Right cardiac atrium (tissue), 5 donors: Measurements from ENCODE around the gene SLC35A2. TPM values are rescaled to one million over a fixed set of nuclear protein-coding genes. Genes with fewer than 3 reads are reported as not detected.

Experiments
- ATAC-seq, 2 donors: fragments of 200-7000 bp; cut with Tn5 transposase; one replicate each; pipeline versions ENCODE4 v1.8.0 to v1.9.1; 2020; ENCODE audit warnings: moderate library complexity in 2 of 2, mild to moderate bottlenecking in 1 of 2
- DNase-seq, 3 donors: peaks; one replicate each; pipeline ENCODE4 v3.0.0-alpha.2; 2020
- H3K27ac ChIP-seq: one replicate; pipeline ENCODE4 v1.5.1; 2013; ENCODE audit warnings: mild to moderate bottlenecking, low read length, control low read depth, moderate library complexity
- H3K27me3 ChIP-seq: one replicate; pipeline ENCODE4 v1.6.1; 2013; ENCODE audit not compliant: control insufficient read depth, insufficient read depth
- H3K4me1 ChIP-seq: one replicate; pipeline ENCODE4 v1.6.1; 2013; ENCODE audit warnings: low read length; ENCODE audit not compliant: control insufficient read depth, insufficient read depth
- H3K4me3 ChIP-seq: one replicate; pipeline ENCODE4 v1.5.1; 2013; ENCODE audit warnings: low read length, control low read depth
- H3K9me3 ChIP-seq: one replicate; pipeline ENCODE4 v1.6.1; 2013; ENCODE audit warnings: low read length; ENCODE audit not compliant: control insufficient read depth
- WGBS: extraction: QIAGEN DNeasy Blood & Tissue Kit; methylation state at CpG from one replicate; pipeline ENCODE4 v1.1.7; 2013; 5-methylcytosine and 5-hydroxymethylcytosine counted together
- intact Hi-C, 4 donors: fragments of 100-400 bp; cut with DNase I; formaldehyde crosslinking; loops; one replicate each; pipeline versions ENCODE4 v1.11.0 to v1.14.0; 2022 to 2023
- long read RNA-seq, 4 donors: library from polyadenylated mRNA; unstranded; transcript quantifications; one replicate each; pipeline ENCODE4 v2.0.0, GENCODE V29; 2020 to 2021
- polyA plus RNA-seq: library from polyadenylated mRNA; stranded (reverse); fragments of 200-250 nt; gene quantifications from one replicate; pipeline ENCODE4 v1.2.3, GENCODE V29; 2013
- total RNA-seq, 4 donors: library from RNA; stranded (reverse); fragmentation: NEBNext Ultra II Directional; extraction: Animal tissue kit (Norgen Biotek cat#: 25700); gene quantifications; one replicate each; pipeline ENCODE4 v1.2.1, GENCODE V29; 2021
- donor health status: healthy with polysubstance abuse.
- donor health status: DM: no; HTN: yes; CAD: no.
- donor health status: DM: no; HTN: no; CAD: no.
- donor health status: DM: no; HTN: yes; CAD: no; lungs with severe emphysema.
- donor health status: DM: yes; HTN: yes; CAD: no.

Gene SLC35A2
- 10 to 100 TPM in 3 of 4 donors, 1 to 10 TPM in 1; 9.9 to 16.7 (median 13.2) TPM for total RNA-seq
- 10.4 TPM for polyA plus RNA-seq
- long read RNA-seq, donor 1, transcript SLC35A2-204 (4 exons, 3,047 nt) = major isoform, 8 of 21 reads
- long read RNA-seq, donor 1, partial matches to known transcripts = 2 of 21 reads
- long read RNA-seq, donor 1, other reads (novel, unspliced or antisense) = 3 of 21 reads
- long read RNA-seq, donor 2, partial matches to known transcripts = 2 of 8 reads
- long read RNA-seq, donor 2, other reads (novel, unspliced or antisense) = 0 of 8 reads
- long read RNA-seq, donor 3, transcript SLC35A2-204 (4 exons, 3,047 nt) = major isoform, 13 of 63 reads
- long read RNA-seq, donor 3, transcript SLC35A2-207 (4 exons, 1,739 nt) = minor isoform, 6 of 63 reads
- long read RNA-seq, donor 3, transcript SLC35A2-201 (5 exons, 1,672 nt) = minor isoform, 7 of 63 reads
- long read RNA-seq, donor 3, partial matches to known transcripts = 27 of 63 reads
- long read RNA-seq, donor 3, other reads (novel, unspliced or antisense) = 6 of 63 reads
- long read RNA-seq, donor 4, partial matches to known transcripts = 2 of 8 reads
- long read RNA-seq, donor 4, other reads (novel, unspliced or antisense) = 0 of 8 reads

GRCh38 chrX:48911412-48912182, at the start of gene SLC35A2:
Gene SLC35A2, minus strand, starts transcription at chrX:48911646. Its CDS starts 10 bp downstream, at chrX:48911636.
- under 1% methylated on average over 60 of the region's 60 CpGs for WGBS
- peak within 1 kb of the TSS; percentile 73 for H3K27ac ChIP-seq

DNA sequence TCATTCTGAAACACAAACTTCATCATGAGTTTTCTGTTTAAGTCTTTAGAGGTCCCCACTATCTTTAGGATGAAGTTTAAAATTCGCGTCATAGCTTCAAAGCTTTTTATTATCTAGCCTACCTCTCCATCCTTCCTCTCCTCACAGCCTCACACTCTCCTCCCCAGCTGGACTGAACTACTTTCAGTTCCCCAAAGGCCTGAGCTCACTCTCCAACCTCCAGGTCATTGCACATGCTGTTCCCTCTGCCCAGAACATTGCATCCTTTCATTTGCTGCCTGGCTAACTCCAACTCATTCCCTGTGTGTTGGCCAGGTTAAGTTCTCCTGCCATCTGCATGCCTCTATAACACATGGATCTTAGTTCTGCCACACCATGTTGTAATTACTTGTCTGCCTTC, 48.8 kb upstream of the SLC35A2 start:
- DNase-seq (no peak), ATAC-seq (no peak)
- Histone ChIP-seq H3K4me1 (peaks cover 3% of the 10 kb centered on the region), H3K4me3 (no peak overlapping the region), H3K27ac (no peak overlapping the region), H3K27me3 (no peaks in the 10 kb centered on the region), H3K9me3 (no peaks in the 10 kb centered on the region)
- 85% methylated on average over 2 of the region's 2 CpGs for WGBS
- intact Hi-C loops = no loop called here

More at GRCh38 chrX:48911412-48912182, at the start of gene SLC35A2:
- H3K4me3 ChIP-seq = peak within 1 kb of the TSS; percentile 84
- no peaks in the 10 kb centered on the region for H3K9me3 ChIP-seq
- DNase-seq (peak; percentile 81 to 92 (median 88)), ATAC-seq (peak; percentile 88 to 90)
- intact Hi-C loops = no loop called here
- no peaks in the 10 kb centered on the region for H3K4me1 ChIP-seq
- H3K27me3 ChIP-seq = no peaks in the 10 kb centered on the region

DNA sequence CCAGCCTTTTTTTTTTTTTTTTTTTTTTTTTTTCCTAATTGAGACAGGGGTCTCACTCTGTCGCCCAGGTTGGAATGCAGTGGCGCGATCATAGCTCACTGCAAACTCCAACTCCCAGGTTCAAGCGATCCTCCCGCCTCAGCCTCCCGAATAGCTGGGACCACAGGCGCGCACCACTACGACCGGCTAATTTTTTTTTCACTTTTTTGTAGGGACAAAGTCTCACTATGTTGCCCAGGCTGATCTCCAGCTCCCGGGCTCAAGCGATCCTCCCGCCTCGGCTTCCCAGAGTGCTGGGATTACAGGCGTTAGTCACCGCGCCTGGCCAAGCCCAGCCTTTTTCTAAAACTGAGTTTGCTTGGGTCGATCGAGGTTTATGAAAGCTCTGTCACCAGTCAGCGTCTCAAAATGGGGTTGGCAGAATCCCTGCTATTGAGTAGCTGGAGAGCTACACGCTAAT, 47.2 kb upstream of the SLC35A2 start:
- intact Hi-C loops = no loop called here
- no peaks in the 10 kb centered on the region for H3K9me3 ChIP-seq
- WGBS = under 1% methylated on average over 21 of the region's 21 CpGs
- no peaks in the 10 kb centered on the region for H3K27me3 ChIP-seq
- H3K4me3 ChIP-seq = peak overlapping the region; percentile 55
- peaks cover 8% of the 10 kb centered on the region for H3K4me1 ChIP-seq
- ATAC-seq = peak; percentile 1 to 2
- H3K27ac ChIP-seq = peak overlapping the region; percentile 99
- DNase-seq = peak; percentile 62 to 78 (median 77)

DNA sequence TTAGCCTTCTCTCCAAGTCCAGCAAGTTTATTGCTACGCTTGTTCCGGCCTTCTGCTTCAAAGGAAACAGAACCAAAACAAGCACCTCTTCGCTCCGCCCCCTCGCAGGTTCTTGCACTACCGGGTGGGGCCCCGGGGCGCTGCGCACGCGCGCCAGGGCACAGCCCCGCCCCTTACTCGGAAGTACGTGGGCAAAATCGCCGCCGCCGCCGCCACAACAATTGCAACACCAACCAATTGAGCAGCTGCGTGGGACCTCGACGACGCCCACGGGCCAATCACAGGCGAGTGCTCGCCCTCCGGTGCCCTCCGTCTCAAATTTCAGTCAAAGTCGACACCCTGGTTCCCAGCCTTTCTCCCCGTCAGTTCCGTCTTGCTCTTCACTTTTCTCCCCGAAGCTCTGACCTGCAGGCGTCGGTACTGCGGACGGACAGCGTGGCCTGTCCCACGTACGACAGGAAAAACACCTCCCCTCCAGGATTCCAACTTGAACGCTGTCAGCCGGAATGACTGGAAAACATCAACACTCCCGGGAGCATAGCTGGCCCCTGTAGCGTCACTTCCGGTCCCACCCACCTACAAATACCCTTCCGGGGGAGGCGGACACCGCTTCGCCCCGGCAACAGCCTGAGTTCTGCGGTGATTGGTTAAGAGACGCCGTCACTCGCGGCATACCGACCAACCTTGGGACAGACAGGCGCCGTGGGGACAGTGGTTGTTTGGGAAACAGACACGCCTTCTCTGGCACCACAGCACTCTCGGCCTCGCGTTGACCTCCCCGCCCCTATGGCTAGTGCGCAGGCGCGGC, 46.6 kb upstream of the SLC35A2 start:
- peak; percentile 96 to 98 (median 97) for DNase-seq
- ATAC-seq = peak; percentile 95
- H3K27ac ChIP-seq = peak overlapping the region; percentile 100
- peak overlapping the region; percentile 75 for H3K4me3 ChIP-seq
- H3K27me3 ChIP-seq = no peaks in the 10 kb centered on the region
- H3K4me1 ChIP-seq = peaks cover 12% of the 10 kb centered on the region
- WGBS = under 1% methylated on average over 62 of the region's 66 CpGs
- no peaks in the 10 kb centered on the region for H3K9me3 ChIP-seq
- intact Hi-C loops = no loop called here

DNA sequence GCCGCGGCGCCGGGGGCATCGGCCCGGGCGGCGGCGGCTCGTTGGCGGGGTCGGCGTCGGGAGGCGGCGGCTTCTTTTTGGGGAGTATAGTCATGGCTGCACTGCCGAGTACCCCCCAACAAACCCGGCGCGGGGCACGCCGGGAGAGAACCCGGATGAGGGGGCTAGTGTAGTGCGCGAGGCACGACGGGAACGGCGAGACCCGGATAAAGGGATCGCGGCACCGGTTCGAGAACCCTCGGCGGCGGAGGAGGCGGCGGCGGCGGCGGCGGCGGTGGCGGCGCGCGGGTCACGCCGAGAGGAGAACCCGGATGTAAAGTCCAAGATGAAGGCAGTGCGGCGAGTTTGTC, 46.0 kb upstream of the SLC35A2 start, which contains the start of gene OTUD5:
Gene OTUD5 (minus strand): TSS at position 131 of the 350 bp plus-strand sequence. CDS start 37 bp downstream, at position 94.
- Histone ChIP-seq H3K27me3 (no peaks in the 10 kb centered on the region), H3K4me1 (peaks cover 12% of the 10 kb centered on the region), H3K9me3 (no peaks in the 10 kb centered on the region), H3K27ac (peak within 1 kb of the TSS; percentile 100), H3K4me3 (peak within 1 kb of the TSS; percentile 75)
- WGBS = 0% methylated on average over 52 of the region's 53 CpGs
- intact Hi-C loops = no loop called here
- ATAC-seq = peak; percentile 5 to 23
- peak in 2 of 3 donors; percentile 68 to 87 for DNase-seq

- Histone ChIP-seq H3K4me1 (peaks cover 12% of the 10 kb centered on the region), H3K27ac (peak overlapping the region; percentile 49), H3K27me3 (no peaks in the 10 kb centered on the region), H3K4me3 (peak overlapping the region; percentile 75), H3K9me3 (no peaks in the 10 kb centered on the region)
- ATAC-seq = no peak
- peak; percentile 41 to 78 (median 57) for DNase-seq
- under 1% methylated on average over 49 of the region's 61 CpGs for WGBS
- intact Hi-C loops = no loop called here
These were observed 45.4 kb upstream of the SLC35A2 start for GRCh38 chrX:48956728-48957414.

GRCh38 chrX:48948589-48948988, 37.1 kb upstream of the SLC35A2 start:
- no peaks in the 10 kb centered on the region for H3K27me3 ChIP-seq
- H3K4me3 ChIP-seq = no peak overlapping the region
- DNase-seq (no peak), ATAC-seq (no peak)
- intact Hi-C loops = no loop called here
- peaks cover 3% of the 10 kb centered on the region for H3K4me1 ChIP-seq
- H3K27ac ChIP-seq = no peak overlapping the region
- no peaks in the 10 kb centered on the region for H3K9me3 ChIP-seq
- 85% methylated on average over 1 of the region's 1 CpG for WGBS

- intact Hi-C loops = no loop called here
- Histone ChIP-seq H3K27ac (no peak overlapping the region), H3K4me1 (no peaks in the 10 kb centered on the region), H3K4me3 (no peak overlapping the region), H3K27me3 (no peaks in the 10 kb centered on the region), H3K9me3 (no peaks in the 10 kb centered on the region)
- DNase-seq = peak; percentile 40 to 74 (median 66)
- ATAC-seq = peak; percentile 56 to 66
- 46% methylated on average over 8 of the region's 8 CpGs for WGBS
These were observed 34.3 kb upstream of the SLC35A2 start for GRCh38 chrX:48945517-48946348.

- 84% methylated on average over 2 of the region's 2 CpGs for WGBS
- Histone ChIP-seq H3K4me1 (no peaks in the 10 kb centered on the region), H3K27ac (no peak overlapping the region), H3K9me3 (no peaks in the 10 kb centered on the region), H3K27me3 (no peaks in the 10 kb centered on the region), H3K4me3 (no peak overlapping the region)
- DNase-seq (no peak), ATAC-seq (no peak)
- intact Hi-C loops = no loop called here
These were observed 31.4 kb upstream of the SLC35A2 start for GRCh38 chrX:48942895-48943294.
